Mucosa of descending colon (tissue), 3 donors: ENCODE data around the gene AZU1. TPM values are rescaled to one million over a fixed set of nuclear protein-coding genes. Genes with fewer than 3 reads are reported as not detected.

ENCODE experiments used
- ATAC-seq: fragments of 200-7000 bp; cut with Tn5 transposase; one replicate; pipeline ENCODE4 v1.9.1; 2020; ENCODE audit warnings: mild to moderate bottlenecking, moderate library complexity
- DNase-seq, 3 donors: peaks; one replicate each; pipeline ENCODE4 v3.0.0-alpha.2; 2020
- H3K36me3 ChIP-seq: fragments of 200-600 bp; one replicate; pipeline ENCODE4 v1.8.0; 2021; ENCODE audit warnings: low read depth, mild to moderate bottlenecking
- H3K4me1 ChIP-seq: fragments of 200-600 bp; one replicate; pipeline ENCODE4 v1.8.0; 2021; ENCODE audit warnings: low read depth, mild to moderate bottlenecking
- H3K4me3 ChIP-seq: fragments of 200-600 bp; one replicate; pipeline ENCODE4 v1.8.0; 2021; ENCODE audit warnings: mild to moderate bottlenecking
- H3K9me3 ChIP-seq: fragments of 200-600 bp; one replicate; pipeline ENCODE4 v1.8.0; 2021; ENCODE audit warnings: mild to moderate bottlenecking
- CTCF ChIP-seq: fragments of 200-600 bp; IDR thresholded peaks from one replicate; pipeline ENCODE4 v1.8.0; 2022; ENCODE audit warnings: antibody characterized with exemption, mild to moderate bottlenecking
- intact Hi-C, 2 donors: fragments of 100-400 bp; cut with DNase I in 1 of 2; cut with micrococcal nuclease in 1 of 2; formaldehyde crosslinking; loops; one replicate each; pipeline versions ENCODE4 v1.11.0 to v1.11.1; 2022; cut with DNase I, micrococcal nuclease
- total RNA-seq, 3 donors: library from RNA; stranded (reverse); fragmentation: NEBNext Ultra II Directional in 2 of 3; extraction: Animal tissue kit (Norgen Biotek cat#: 25700) in 2 of 3; gene quantifications; one replicate each; pipeline versions ENCODE4 v1.2.1 to v1.2.4, GENCODE V29; 2021 to 2023
- donor health status: DM: no; HTN: no; CAD: no; lungs with moderate emphysema.
- donor health status: DM: no; HTN: no; CAD: no.
- donor health status: DM: no; HTN: yes; CAD: no.

AZU1 gene
- total RNA-seq, 3 donors from 2014 or later, result 0.25 TPM; not detected in 2

GRCh38 chr19:855566-856120, 28.0 kb downstream of the AZU1 start:
- DNase-seq (peak in 1 of 3 donors; percentile 52), ATAC-seq (no peak)
- H3K36me3 ChIP-seq, result no peaks in the 10 kb centered on the region
- H3K4me3 ChIP-seq, result no peak overlapping the region
- no peak for TF ChIP-seq CTCF
- no peaks in the 10 kb centered on the region for H3K9me3 ChIP-seq
- intact Hi-C loops, result loop anchor here in 1 of 2 donors (10.0 kb wide), 1 partner anchor 129 kb away; the partner anchor contains the start of gene WDR18
- H3K4me1 ChIP-seq, result peaks cover 3% of the 10 kb centered on the region

- no peak overlapping the region for H3K4me3 ChIP-seq
- intact Hi-C loops, result loop anchor here in 1 of 2 donors (10.0 kb wide), 1 partner anchor 127 kb away; the partner anchor contains the start of gene WDR18
- ATAC-seq, result no peak
- no peaks in the 10 kb centered on the region for H3K9me3 ChIP-seq
- TF ChIP-seq CTCF, result no peak
- peaks cover 5% of the 10 kb centered on the region for H3K4me1 ChIP-seq
- DNase-seq, result peak in 1 of 3 donors; percentile 32
- H3K36me3 ChIP-seq, result no peaks in the 10 kb centered on the region
Measured at GRCh38 chr19:858284-858683, 30.6 kb downstream of the AZU1 start.

GRCh38 chr19:858868-859843, 31.5 kb downstream of the AZU1 start, which contains the start of gene CFD:
CFD (plus strand) TSS chr19:859664; CDS start chr19:859690, 26 bp downstream.
- no peaks in the 10 kb centered on the region for H3K36me3 ChIP-seq
- ATAC-seq (peak; percentile 4), DNase-seq (peak; percentile 52 to 76 (median 69))
- no peaks in the 10 kb centered on the region for H3K9me3 ChIP-seq
- no peak for TF ChIP-seq CTCF
- intact Hi-C loops, result loop anchor here in 1 of 2 donors (10.0 kb wide), 1 partner anchor 126 kb away; the partner anchor contains the start of gene WDR18
- H3K4me1 ChIP-seq, result peaks cover 10% of the 10 kb centered on the region
- no peak within 1 kb of the TSS for H3K4me3 ChIP-seq

- intact Hi-C loops, result loop anchor here (5.0 to 10.0 kb wide), 2 partner anchors 56 to 64 kb away; partner anchors contain the start of genes ARID3A (in 1 of the 2) and KISS1R (in 1 of the 2)
- no peak for TF ChIP-seq CTCF
- ATAC-seq, result no peak
Measured at GRCh38 chr19:861141-861755, 33.6 kb downstream of the AZU1 start.

More at GRCh38 chr19:861141-861755, 33.6 kb downstream of the AZU1 start:
- Histone ChIP-seq H3K9me3 (no peaks in the 10 kb centered on the region), H3K4me1 (peaks cover 10% of the 10 kb centered on the region), H3K36me3 (no peaks in the 10 kb centered on the region), H3K4me3 (no peak overlapping the region)
- peak in 1 of 3 donors; percentile 67 for DNase-seq
